Brain microvascular endothelial cell (primary cell): ENCODE measurements around the gene TSPEAR.

Source experiments
- DNase-seq: peaks from one replicate; pipeline ENCODE4 v3.0.0-alpha.2; 2020
- H3K27ac ChIP-seq: fragments of 250-450 bp; sonication (Bioruptor Pico); 2 replicates; pipeline ENCODE4 v1.5.1; 2020; ENCODE audit warnings: mild to moderate bottlenecking, moderate library complexity
- H3K27me3 ChIP-seq: fragments of 250-450 bp; sonication (Bioruptor Pico); replicated peaks from 2 replicates; pipeline ENCODE4 v1.5.1; 2020; ENCODE audit warnings: mild to moderate bottlenecking
- H3K36me3 ChIP-seq: fragments of 250-450 bp; sonication (Bioruptor Pico); replicated peaks from 2 replicates; pipeline ENCODE4 v1.5.1; 2020; ENCODE audit warnings: mild to moderate bottlenecking
- H3K4me3 ChIP-seq: 2 replicates; pipeline ENCODE4 v1.5.1; 2011; ENCODE audit warnings: low read depth, mild to moderate bottlenecking, control low read depth, low read length, moderate library complexity
- in situ Hi-C: cut with HindIII; loops from 2 replicates; pipeline ENCODE4 v1.10.0; 2017; ENCODE audit warnings: low sequenced_read_pairs, low pct_ligation_motif_present
- TF ChIP-seq, protein P1 (sequence below): IDR thresholded peaks from 2 replicates; pipeline ENCODE4 v1.5.1; 2011; ENCODE audit warnings: low read depth, mild to moderate bottlenecking, moderate library complexity, low read length, control low read depth, inconsistent platforms; ENCODE audit errors: missing control alignments

TSPEAR gene

DNA sequence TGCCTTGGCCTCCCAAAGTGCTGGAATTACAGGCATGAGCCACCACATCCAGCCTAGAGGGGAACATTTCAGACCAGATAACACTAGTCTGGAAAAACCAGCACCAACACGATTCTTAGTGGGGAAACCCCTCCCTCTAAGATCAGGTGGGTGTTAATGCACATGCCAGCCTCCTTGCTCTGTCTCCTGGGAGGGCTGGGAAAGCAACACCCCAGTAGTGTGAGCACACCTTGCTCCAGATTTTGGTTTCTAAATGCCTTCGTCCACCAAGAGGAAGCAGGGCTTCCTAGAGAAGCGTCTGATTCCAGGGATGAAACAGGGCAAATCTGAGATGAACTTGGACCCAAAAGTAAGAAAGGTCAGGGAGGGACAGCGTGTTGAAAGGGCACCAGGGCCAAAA is 140.1 kb downstream of the TSPEAR start:
- TF ChIP-seq, protein P1, sequence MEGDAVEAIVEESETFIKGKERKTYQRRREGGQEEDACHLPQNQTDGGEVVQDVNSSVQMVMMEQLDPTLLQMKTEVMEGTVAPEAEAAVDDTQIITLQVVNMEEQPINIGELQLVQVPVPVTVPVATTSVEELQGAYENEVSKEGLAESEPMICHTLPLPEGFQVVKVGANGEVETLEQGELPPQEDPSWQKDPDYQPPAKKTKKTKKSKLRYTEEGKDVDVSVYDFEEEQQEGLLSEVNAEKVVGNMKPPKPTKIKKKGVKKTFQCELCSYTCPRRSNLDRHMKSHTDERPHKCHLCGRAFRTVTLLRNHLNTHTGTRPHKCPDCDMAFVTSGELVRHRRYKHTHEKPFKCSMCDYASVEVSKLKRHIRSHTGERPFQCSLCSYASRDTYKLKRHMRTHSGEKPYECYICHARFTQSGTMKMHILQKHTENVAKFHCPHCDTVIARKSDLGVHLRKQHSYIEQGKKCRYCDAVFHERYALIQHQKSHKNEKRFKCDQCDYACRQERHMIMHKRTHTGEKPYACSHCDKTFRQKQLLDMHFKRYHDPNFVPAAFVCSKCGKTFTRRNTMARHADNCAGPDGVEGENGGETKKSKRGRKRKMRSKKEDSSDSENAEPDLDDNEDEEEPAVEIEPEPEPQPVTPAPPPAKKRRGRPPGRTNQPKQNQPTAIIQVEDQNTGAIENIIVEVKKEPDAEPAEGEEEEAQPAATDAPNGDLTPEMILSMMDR = no peak
- in situ Hi-C loops = no loop called here
- Histone ChIP-seq H3K4me3 (no peak overlapping the region), H3K27ac (no peak overlapping the region), H3K27me3 (no peaks in the 10 kb centered on the region), H3K36me3 (no peaks in the 10 kb centered on the region)
- DNase-seq = no peak

DNA sequence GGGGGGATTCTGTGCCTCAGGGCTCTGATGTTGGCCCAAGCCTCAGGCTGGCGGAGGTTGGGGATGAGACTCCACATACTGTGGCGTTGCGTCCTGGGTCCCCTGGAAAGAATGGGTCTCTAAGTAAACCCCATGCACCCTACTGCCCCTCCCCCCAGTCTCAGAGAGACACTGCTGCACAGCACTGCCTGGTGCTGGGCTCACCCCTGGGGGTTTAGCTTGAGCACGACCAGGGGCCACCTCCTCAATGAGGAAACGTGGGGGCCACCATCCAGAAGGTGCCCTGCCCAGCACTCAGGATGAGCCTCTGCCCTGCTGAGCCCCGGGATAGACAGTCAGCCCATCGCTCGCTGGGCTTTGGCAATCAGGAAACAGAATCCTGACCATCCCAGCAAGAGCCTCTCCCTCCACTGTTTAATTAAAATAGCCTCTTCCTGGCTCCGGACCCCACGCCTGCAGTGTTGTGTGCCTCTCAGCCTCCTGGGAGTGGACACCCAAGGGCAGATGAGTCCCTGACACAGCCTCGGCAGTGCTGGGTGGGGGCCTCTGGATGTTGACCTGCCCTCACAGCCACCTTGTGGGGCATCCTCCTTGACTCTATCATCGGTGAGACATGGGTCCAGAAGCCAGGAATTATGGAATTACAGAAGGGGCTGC is 141.4 kb downstream of the TSPEAR start:
- Histone ChIP-seq H3K4me3 (no peak overlapping the region), H3K36me3 (no peaks in the 10 kb centered on the region), H3K27me3 (no peaks in the 10 kb centered on the region), H3K27ac (no peak overlapping the region)
- TF ChIP-seq, protein P1 = no peak
- in situ Hi-C loops = no loop called here
- DNase-seq = no peak

DNA sequence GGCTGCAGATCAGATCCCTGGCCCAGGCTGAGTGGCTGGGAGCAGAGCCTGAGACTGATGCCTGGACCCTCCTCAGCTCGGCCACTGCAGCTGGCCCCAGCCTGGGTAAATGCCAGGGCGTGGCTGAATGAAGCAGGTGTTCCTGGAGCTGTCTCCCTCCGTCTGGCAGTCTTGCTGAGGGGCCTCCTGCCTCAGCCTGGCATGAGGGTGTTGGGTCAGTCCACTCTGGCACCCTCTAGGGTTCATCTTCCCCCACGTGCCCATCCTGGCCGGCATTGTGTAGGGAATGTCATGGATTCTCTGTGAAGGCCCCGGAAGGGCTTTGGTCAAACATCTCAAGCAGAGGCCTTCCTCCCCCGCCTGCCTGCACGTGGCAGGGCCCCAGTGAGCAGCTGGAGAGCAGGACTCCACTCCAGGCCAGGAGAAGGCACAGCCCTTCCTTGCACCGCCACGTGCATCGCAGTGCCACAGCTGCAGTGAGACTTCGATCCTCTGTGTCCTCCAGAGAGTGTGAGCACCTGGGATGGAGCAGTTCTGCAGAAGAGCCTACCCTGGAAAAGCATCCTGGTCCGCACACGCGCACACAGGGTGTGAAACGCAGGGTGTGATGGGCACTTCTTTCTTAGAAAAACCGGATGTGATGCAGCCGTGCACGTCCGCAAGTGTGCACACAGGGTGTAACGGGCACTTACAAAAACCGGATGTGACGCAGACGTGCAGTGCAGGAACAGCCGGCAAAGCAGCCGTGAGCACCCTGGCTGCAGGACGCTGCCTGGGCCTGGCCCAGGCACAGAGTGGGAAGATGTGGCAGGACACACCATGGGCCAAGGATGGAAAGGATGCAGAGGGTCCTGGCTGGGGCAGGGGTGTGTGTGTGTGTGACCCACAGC is 142.5 kb downstream of the TSPEAR start:
- no peaks in the 10 kb centered on the region for H3K27me3 ChIP-seq
- in situ Hi-C loops = no loop called here
- H3K27ac ChIP-seq = no peak overlapping the region
- TF ChIP-seq, protein P1 = no peak
- no peak for DNase-seq
- no peaks in the 10 kb centered on the region for H3K36me3 ChIP-seq
- no peak overlapping the region for H3K4me3 ChIP-seq

DNA sequence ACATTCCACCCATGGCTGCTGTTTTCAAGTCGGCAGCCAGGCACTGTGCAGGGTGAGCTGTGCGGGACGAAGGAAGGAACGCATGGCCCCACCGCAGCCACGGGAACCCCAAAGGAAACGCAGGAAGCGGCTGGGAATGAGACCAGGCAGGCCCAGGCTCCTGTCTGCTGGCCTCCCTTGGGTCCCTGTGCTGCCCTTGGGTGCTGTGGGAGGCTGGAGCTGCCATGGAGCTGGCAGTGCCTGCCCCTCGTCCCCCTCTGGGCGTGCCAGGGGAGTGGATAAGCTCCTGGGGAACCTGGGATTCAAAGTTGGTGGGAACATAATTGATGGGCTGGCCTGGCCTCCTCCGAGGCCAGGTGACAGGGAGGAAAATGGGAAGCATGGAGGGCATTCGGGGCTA is 143.1 kb downstream of the TSPEAR start:
- H3K27ac ChIP-seq = no peak overlapping the region
- no peaks in the 10 kb centered on the region for H3K27me3 ChIP-seq
- TF ChIP-seq, protein P1 = no peak
- no peaks in the 10 kb centered on the region for H3K36me3 ChIP-seq
- in situ Hi-C loops = no loop called here
- no peak for DNase-seq
- no peak overlapping the region for H3K4me3 ChIP-seq

DNA sequence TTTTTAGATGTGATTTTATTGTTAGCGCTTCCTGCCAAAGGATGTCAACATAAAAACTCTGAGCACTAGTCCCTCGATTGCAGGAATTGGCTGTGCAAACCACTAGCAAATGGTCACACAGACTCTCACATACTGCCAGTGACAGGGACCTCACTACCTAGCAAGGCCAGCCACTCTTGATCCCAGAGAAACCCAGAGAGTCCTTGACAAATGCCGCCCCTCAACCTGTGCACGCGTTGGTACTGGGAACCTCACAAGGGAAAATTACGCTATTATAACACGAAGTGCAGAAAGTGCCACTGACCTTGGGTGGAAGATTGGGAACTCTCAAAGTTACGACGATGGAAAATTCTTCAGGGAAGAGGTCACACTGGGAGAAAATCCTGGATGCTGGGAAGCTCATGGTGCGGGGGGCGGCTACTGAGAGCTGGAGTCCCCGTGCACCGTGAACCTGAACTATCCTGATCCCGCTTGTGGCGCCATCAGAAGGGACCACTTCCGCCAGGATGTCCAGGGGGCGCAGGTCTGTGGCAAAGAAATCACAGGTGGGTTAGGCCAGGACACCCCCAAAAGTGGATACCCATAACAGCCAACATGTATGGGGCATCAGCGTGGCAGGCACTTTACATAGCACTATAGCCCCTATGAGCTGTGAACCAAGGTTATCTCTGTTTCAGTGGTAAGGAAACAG is 143.7 kb downstream of the TSPEAR start:
- H3K27me3 ChIP-seq = no peaks in the 10 kb centered on the region
- no peaks in the 10 kb centered on the region for H3K36me3 ChIP-seq
- in situ Hi-C loops = no loop called here
- no peak overlapping the region for H3K27ac ChIP-seq
- DNase-seq = no peak
- H3K4me3 ChIP-seq = no peak overlapping the region
- TF ChIP-seq, protein P1 = no peak
